Measurements from ENCODE around the gene TRAP1.
A peak's percentile ranks its signal among the peaks of the same experiment; 100 is the strongest.

TRAP1 gene

DNA sequence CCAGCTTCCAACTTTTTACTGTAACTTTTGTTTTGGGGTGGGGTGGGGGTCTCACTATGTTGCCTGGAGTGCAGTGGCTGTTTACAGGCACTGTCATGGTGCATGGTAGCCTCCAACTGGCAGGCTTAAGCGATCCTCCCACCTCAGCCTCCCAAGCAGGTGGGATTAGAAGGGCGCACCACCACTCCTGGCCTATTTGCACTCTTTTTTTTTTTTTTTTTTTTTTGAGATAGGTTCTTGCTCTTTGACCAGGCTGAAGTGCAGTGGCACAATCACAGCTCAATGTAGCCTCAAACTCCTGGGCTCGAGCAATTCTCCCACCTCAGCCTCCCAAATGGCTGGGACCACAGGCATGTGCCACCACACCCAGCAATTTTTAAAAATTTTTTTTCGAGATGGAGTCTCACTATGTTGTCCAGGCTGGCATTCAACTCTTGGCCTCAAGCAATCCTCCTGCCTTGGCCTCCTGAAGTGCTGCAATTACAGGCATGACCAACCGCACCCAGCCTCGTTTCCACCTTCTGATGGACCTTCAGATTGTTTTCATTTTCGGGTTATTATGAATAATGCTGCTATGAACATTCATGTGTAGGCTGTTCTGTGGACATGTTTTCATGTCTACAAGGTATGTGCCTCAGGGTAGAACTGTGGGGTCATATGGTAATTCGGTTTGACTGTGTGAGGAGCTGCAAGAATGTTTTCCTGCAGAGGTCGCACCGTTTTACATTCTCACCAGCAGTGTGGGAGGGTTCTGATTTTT, 10.9 kb downstream of the TRAP1 start:
- no peak for DNase-seq

- no peak for DNase-seq
Observed at GRCh38 chr16:3702082-3702481, 15.2 kb downstream of the TRAP1 start.

DNA sequence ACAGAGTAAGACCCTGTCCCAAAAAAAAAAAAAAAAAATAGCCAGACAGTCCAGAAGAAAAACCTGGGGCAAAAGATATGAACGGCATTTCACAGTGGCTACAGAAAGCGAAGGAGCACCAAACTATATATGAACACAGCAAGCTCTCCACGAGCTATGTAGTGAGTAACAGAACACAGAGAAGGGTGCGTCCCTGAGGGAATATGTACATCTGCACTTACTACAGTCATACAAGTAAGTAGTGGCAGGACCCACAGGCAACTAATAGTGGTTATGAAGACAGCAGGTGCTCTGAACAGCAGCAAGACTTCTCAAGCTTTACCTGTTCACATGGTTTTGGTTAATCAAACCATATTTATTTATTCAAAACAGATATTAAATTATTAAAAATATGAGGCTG, 15.8 kb downstream of the TRAP1 start:
- DNase-seq: no peak

GRCh38 chr16:3698941-3699340, 18.4 kb downstream of the TRAP1 start:
- DNase-seq: no peak

DNA sequence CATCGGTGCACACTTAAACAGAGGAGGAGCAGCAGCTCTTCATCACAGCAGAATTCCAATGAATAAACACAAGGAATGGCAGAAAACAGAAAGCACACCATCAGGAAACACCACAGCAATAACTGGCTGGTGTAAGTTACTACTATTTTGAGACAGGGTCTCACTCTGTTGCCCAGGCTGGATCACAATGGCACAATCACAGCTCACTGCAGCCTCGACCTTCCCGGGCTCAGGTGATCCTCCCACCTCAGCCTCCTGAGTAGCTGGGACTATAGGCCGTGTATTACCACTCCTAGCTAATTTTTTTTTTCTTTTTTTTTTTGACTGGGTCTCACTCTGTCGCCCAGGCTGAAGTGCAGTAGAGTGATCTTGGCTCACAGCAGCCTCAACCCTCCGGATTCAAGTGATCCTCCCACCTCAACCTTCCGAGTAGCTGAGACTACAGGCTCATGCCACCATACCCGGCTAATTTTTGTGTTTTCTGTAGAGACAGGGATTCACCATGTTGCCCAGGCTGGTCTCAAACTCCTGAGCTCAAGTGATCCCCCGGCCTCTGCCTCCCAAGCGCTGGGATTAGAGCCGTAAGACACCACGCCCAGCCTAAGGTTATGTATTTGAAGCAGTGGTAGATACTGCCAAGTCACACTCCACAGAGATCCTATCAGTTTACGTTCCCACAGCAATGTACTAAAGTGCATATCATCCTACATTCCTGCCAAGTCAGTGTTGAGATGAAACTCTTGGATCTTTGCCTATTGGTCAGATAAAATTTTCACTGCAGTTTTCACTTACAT, 20.7 kb downstream of the TRAP1 start:
- DNase-seq: peak; percentile 90

- DNase-seq: no peak
Observed at GRCh38 chr16:3695610-3696369, 21.5 kb downstream of the TRAP1 start.

DNA sequence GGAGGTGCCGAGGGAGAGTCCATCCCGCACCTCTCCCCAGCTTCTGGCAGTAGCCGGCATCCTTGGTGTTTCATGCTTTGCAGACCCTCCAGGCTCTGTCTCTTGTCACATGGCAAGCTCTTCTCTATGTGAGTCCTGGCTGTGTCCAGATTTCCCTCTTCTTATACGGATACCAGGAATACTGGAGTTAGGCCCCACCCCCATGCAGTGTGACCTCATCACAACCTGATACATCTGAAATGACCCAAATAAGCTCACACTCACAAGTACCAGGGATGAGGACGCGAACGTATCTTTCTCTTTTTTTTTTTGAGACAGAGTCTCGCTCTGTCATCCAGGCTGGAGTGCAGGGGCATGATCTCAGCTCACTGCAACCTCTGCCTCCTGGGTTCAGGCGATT, 23.3 kb downstream of the TRAP1 start:
- DNase-seq: no peak

GRCh38 chr16:3691761-3692160, 25.6 kb downstream of the TRAP1 start:
- DNase-seq: no peak

GRCh38 chr16:3690980-3691720, 26.2 kb downstream of the TRAP1 start:
- no peak for DNase-seq

GRCh38 chr16:3690470-3690928, 26.8 kb downstream of the TRAP1 start:
- peak; percentile 59 for DNase-seq

GRCh38 chr16:3689731-3690130, 27.6 kb downstream of the TRAP1 start:
- DNase-seq: no peak

- no peak for DNase-seq
Observed at GRCh38 chr16:3687792-3688191, 29.5 kb downstream of the TRAP1 start.

- DNase-seq: no peak
Observed at GRCh38 chr16:3687021-3687420, 30.3 kb downstream of the TRAP1 start.

DNA sequence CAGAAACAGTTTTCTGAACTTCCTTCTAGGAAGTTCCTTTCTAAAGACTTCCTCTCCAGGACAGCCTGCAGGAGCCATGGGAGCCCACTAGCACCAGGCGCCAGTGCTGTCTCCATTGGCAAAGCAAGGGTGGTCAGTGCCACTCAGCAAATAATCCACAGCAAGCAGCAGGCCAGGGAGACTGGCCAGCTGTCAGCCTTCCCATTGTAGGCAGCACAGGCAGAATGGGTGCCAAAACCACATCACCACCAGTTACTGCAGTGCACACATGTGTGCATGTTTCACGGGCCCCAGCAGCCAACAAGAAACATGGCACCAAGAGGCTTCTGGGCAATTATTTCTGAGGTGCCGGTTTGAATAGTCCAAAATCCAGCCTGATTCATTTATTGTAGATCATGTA, 36.1 kb downstream of the TRAP1 start:
- DNase-seq: no peak

GRCh38 chr16:3677994-3678393, 39.3 kb downstream of the TRAP1 start:
- DNase-seq: no peak

GRCh38 chr16:3675601-3676130, 41.7 kb downstream of the TRAP1 start:
- no peak for DNase-seq

DNA sequence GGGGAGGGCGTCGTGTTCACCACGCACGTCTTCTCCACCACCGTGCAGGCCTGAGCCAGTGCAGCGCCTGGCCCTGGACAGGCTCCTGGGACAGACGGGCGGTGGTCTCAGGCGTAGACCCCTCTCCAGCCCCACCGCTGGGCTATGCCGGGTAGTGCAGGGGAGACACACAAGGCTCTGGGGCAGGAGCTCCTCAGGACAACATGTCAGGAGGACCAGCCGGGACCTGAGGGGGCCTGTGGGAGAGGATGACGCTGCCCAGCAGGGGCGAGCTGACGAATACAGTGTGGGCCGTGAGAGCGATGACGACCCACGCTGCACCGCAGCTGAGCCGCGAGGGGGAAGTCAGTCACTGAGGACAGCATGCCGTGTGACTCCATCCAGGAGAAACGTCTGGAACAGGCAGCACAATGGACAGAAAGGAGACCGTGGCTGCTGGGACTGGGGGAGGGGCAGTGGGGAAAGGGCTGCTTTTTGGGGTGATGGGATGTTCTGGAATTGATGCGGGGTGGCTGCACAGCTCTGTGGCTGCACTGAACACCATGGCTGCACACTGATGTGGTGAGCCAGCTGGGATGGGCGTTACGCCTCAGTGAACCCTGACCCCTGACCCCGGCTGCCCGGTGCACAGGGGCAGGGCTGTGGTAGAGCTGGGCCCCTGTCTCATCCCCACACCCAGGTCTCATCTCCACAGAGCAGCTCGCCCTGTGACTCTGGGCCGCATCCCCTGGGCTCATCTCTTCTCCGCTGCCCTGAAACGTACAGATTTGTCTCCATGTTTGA, 42.6 kb downstream of the TRAP1 start:
- DNase-seq: no peak

GRCh38 chr16:3673676-3674377, 43.5 kb downstream of the TRAP1 start:
- DNase-seq: no peak

GRCh38 chr16:3673201-3673600, 44.1 kb downstream of the TRAP1 start:
- DNase-seq: no peak

- no peak for DNase-seq
Observed at GRCh38 chr16:3672571-3673041, 44.7 kb downstream of the TRAP1 start.

DNA sequence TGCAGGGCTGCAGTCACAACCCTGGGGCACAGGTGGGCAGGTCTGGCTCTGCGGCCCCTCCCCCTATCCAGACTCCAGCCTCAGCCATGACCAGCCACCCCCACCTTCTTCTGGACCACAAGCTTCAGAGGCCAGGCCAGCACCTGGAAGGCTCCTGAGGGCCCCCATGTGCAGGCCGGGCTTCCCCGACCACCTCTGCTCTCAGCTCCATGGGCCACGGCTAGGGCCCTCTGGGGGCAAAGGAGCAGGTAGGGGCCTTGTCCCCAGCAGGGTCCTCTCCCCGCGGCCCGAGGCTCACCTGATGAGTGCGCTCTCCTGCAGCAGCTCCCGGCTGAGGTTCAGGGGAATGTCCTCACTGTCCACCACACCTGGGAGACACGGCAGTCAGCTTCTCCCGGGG, 45.9 kb downstream of the TRAP1 start:
- DNase-seq: no peak

Data from NCI-H226 (cell line).